Left ventricle myocardium superior (tissue), 1 donor: ENCODE results near the gene MAML3. TPM values are rescaled to one million over a fixed set of nuclear protein-coding genes. Genes with fewer than 3 reads are reported as not detected.

Experiments
- ATAC-seq: fragments of 200-7000 bp; cut with Tn5 transposase; one replicate; pipeline ENCODE4 v1.9.1; 2020; ENCODE audit warnings: mild to moderate bottlenecking, moderate library complexity
- DNase-seq: peaks from one replicate; pipeline ENCODE4 v3.0.0-alpha.2; 2020
- intact Hi-C: fragments of 100-400 bp; cut with micrococcal nuclease; formaldehyde crosslinking; loops from one replicate; pipeline ENCODE4 v1.11.0; 2022
- total RNA-seq: library from RNA; stranded (reverse); fragmentation: NEBNext Ultra II Directional; extraction: Animal tissue kit (Norgen Biotek cat#: 25700); gene quantifications from one replicate; pipeline ENCODE4 v1.2.1, GENCODE V29; 2021
- donor health status: DM: no; HTN: yes; CAD: no; lungs with severe emphysema.

Gene MAML3
- total RNA-seq, 1 donor from 2014 or later, result 2.1 TPM

- peak; percentile 60 for ATAC-seq
- no peak for DNase-seq
Measured at GRCh38 chr4:139921429-139922184, 232.4 kb downstream of the MAML3 start.

GRCh38 chr4:139920486-139921002, 233.4 kb downstream of the MAML3 start:
- ATAC-seq (peak; percentile 32), DNase-seq (peak; percentile 47)
- intact Hi-C loops, result no loop called here

More at GRCh38 chr4:139921429-139922184, 232.4 kb downstream of the MAML3 start:
- intact Hi-C loops, result no loop called here

- DNase-seq (no peak), ATAC-seq (peak; percentile 78)
- intact Hi-C loops, result no loop called here
Measured at GRCh38 chr4:139919521-139919920, 234.5 kb downstream of the MAML3 start.

DNA sequence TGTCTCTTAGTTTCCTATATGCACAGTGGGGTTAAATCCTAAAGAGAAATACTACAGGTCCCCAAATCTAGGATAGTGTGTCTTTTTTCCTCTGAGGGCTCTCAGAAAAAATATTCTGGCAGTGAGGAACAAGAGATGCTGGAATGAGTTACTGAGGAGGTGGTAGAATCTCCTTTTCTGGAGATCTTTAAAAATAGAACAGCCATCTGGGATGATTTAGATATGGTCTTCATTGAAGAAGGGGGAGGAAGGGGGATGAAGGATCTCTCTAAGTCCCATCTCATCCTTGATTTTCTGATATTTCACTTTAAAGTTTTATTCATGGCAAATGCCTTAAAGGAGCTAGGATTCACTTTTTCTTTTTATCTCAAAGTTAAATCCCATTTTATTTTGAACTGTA, 235.0 kb downstream of the MAML3 start:
- intact Hi-C loops, result no loop called here
- DNase-seq (no peak), ATAC-seq (peak; percentile 28)

DNA sequence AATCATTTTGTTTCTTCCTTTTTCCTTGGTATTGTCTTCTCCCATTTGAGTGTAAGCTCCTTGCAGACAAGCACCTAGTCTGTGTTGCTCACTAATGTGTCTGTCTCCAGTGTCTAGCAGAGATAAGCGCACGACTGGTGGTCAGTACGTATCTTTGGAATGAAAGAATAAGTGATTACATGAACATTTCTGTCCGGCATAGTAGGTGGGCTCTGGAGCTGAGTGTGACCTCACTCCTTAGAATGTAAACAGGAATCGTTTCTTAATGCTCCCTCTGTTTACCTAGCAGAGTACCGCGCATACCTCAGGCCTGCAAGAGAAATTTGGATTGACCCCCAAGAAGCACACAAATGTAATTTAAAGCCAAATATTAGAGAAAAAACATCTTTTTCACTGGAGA, 235.4 kb downstream of the MAML3 start:
- intact Hi-C loops, result no loop called here
- no peak for ATAC-seq

DNA sequence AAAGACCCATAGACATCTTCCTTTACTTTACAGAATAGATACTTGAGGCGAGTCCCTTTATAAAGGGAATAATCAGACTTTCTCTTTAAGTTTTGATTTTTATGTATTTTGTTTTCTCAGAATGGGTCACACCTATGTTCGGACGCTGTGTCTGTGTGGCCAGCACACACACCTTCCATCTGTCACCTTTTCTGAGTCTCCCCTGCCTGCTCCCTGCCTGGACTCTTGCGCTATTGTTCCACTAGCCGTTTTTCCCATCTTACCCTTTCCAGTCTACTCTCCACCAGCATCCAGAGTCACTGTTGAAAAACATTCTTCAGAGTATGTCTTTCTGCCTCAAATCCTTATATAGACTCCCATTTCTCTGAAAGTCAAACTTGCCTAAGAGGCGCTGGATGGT, 236.1 kb downstream of the MAML3 start:
- no peak for ATAC-seq
- no peak for DNase-seq
- intact Hi-C loops, result no loop called here

More for the DNA sequence above, 235.4 kb downstream of the MAML3 start:
- no peak for DNase-seq

- ATAC-seq (no peak), DNase-seq (no peak)
- intact Hi-C loops, result no loop called here
Measured at GRCh38 chr4:139916041-139916440, 237.9 kb downstream of the MAML3 start.

DNA sequence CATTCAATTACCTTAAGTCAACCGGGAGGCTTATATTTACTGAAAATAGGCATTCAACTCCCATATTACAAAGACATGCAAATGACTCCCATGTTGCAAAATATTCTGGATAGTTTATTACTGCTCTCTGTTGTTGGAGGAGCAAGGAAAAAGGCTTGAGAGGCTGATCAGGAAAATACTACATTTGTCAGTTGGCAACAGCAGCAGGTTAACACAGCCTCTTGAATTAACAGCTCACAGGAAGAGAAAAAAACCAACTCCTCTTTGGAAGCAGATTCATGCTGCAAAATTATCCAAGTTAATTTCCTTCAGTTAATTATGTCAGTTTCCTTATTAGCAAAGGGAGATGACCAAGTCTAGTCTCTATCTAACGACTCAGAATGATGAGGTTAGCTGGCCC, 238.9 kb downstream of the MAML3 start:
- intact Hi-C loops, result no loop called here
- DNase-seq (no peak), ATAC-seq (no peak)

GRCh38 chr4:139913995-139914598, 239.9 kb downstream of the MAML3 start:
- ATAC-seq, result no peak
- DNase-seq, result no peak
- intact Hi-C loops, result no loop called here

DNA sequence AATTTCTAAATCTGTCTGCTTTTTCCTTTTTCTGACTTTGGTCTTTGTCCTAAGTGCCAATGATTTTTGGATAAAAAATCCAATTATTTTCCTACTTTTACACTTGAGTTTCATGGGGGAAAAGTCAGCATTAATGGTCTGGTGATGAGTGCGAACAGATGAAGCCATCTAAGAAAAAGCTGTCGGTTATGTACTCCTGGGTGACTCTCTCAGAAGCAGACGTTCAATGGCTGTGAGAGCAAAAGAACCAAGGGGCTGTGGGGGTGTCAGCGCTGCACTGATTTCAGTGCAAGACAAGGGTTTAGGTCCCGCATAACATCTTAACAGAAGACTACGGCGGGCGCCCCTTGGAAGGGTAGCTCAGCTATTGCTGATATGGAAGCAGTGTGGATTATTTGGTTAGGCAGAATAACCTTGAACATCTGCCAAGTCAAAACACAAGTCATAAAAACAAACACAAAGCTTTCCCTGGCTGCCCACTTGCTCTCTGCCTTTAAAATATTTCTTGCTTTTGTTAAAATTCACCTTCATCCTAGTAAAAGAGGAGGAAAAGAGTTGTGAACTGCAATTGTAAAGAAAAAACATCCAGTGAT, 240.5 kb downstream of the MAML3 start:
- DNase-seq (no peak), ATAC-seq (peak; percentile 41)
- intact Hi-C loops, result no loop called here

DNA sequence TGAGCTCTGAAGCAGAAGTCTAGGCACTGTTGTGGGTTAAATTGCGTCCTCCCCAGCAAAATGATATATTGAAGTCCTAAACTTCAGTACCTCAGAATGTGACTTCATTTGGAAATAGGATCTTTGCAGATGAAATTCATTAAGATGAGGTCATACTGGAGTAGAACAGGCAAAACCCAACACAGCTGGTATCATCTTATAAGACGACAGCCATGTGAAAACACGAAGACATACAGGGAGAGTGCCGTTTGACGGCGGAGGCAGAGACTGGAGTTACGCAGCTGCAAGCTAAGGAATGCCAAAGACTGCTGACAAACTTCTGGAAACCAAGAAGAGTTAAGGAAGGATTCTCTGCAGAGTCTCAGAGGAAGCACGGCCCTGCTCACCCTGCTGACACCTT, 241.5 kb downstream of the MAML3 start:
- intact Hi-C loops, result no loop called here

GRCh38 chr4:139910106-139910505, 243.9 kb downstream of the MAML3 start:
- no peak for DNase-seq
- intact Hi-C loops, result no loop called here
- ATAC-seq, result no peak

More for the DNA sequence above, 241.5 kb downstream of the MAML3 start:
- DNase-seq (no peak), ATAC-seq (no peak)

- intact Hi-C loops, result no loop called here
- ATAC-seq (no peak), DNase-seq (no peak)
Measured at GRCh38 chr4:139908636-139909437, 245.1 kb downstream of the MAML3 start.

GRCh38 chr4:139907001-139907809, 246.8 kb downstream of the MAML3 start:
- intact Hi-C loops, result no loop called here
- no peak for DNase-seq
- ATAC-seq, result peak; percentile 52

- DNase-seq (no peak), ATAC-seq (no peak)
- intact Hi-C loops, result no loop called here
Measured at GRCh38 chr4:139905489-139905888, 248.5 kb downstream of the MAML3 start.

DNA sequence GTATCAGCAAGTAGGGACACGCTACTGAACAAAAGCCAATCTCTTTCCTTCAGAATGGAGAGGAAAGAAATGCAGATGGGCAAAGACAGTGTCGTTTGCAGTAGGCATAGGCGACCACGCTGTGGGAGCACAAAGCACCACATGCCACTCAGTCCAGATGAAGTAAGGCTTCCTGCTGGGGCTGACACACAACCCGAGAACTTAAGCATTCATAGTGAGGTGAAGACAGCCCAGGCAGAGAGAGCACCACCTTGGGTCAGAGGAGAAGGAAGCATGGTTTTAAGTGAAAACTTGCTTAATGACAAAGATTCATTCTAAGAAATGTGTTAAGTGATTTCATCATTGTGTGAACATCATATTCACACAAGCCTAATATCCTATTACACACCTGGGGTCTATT, 249.6 kb downstream of the MAML3 start:
- intact Hi-C loops, result no loop called here
- ATAC-seq (no peak), DNase-seq (no peak)

DNA sequence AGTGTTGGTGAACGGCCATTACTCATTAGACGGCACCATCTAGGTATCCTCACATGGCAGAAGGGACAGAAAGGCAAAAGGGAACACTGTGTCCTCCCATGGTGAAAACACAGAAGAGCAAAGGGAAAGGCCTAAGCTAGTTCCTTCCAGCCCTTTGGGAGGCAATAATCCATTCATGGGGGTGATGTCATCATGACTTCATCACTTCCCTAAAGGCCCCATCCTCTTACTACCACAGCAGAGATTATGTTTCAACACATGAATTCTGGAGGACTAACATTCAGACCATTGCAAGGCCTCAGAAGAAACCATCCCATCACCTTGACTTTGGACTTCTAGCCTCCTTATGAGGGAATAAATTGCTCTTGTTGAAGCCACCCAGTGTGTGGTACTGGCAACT, 250.1 kb downstream of the MAML3 start:
- ATAC-seq, result no peak
- no peak for DNase-seq
- intact Hi-C loops, result no loop called here
